ENCODE results near the gene DIS3L. TPM values are rescaled to one million over a fixed set of nuclear protein-coding genes. Genes with fewer than 3 reads are reported as not detected.
"Not testable (repeated sequence)": the region's sequence is repeated elsewhere in the genome, so short reads cannot be mapped to it uniquely, and the experiment has no call there.

The DIS3L gene
- 51.1 and 51.4 TPM in 2 replicates for total RNA-seq

- intact Hi-C loops (cut with micrococcal nuclease) = loop anchor here (1.0 to 10.0 kb wide), 5 partner anchors 64 to 409 kb away; partner anchors contain the start of genes MAP2K1, RPL4, SNAPC5 and TIPIN
Observed at GRCh38 chr15:66293419-66294156, at the start of gene DIS3L. TSS of gene DIS3L (plus strand) at chr15:66293568. CDS start at chr15:66293597, 29 bp downstream.

DNA sequence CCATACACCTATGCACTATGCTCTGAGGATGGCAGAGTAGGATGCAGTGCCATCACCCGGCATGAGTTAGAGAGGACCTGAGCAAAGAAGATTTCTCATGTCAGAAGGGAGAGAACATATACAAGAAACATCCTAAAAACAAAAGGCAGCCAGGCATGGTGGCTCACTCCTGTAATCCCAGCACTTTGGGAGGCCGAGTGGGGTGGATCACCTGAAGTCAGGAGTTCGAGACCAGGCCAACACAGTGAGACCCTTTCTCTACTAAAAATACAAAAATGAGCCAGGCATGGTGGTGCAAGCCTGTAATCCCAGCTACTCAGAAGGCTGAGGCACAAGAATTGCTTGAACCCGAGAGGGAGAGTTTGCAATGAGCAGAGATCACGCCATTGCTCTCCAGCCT lies 47.5 kb upstream of the DIS3L start:
- intact Hi-C loops (cut with micrococcal nuclease) = not testable (repeated sequence)

DNA sequence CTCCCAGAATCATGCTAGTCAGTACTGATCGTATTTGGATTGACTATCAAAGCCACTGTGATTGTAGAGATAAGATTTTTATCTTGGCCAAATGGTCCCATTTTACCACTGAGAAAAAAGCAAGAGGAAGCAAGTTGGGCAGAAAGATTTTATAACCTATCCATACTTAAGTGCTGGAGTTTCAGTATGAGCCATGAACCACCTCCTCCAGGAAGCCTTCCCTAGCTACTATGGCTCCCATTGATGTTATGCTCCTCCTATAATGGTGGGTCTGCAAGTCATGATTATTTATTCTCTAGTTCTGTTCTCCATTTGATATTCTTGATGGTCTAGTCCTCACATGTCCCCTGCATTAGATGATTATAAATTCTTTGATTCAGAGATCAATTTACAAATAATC lies 46.4 kb upstream of the DIS3L start:
- intact Hi-C loops (cut with micrococcal nuclease) = no loop called here

GRCh38 chr15:66249605-66250174 lies 43.7 kb upstream of the DIS3L start:
- intact Hi-C loops (cut with micrococcal nuclease) = no loop called here

DNA sequence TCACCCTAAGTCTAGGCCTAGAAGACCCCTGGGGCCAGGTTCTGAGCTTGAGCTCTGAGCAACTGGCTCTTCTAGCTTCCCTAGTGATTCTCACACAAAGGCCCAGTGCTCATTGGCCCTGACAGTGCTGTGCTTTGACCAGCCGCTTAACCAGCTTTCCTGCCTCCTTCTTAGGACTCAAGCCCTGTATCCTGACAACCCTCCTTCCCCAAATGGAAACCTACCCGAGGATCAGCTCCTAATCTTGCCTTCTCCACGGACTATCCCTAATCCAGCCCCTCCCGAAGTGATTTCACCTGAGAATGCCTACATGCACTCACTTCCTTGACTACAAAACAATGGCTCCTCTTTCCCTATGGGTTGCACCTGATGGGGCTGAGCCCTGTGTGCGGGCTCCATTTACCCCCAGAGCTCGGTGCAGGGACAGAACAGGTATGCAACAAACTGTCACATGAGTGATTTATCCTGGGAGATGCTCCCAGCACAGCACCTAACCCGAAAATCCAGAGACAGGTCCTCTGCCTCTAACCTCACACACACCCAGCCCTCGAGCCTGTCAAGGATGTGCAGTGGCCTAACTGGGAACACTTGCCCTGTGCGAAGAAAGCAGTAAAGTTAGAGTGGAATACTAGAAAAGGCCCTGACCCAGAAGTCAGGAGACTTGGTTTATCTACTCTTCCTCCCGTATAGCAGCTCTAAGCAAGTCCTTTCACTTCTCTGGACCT lies 42.1 kb upstream of the DIS3L start:
- intact Hi-C loops (cut with micrococcal nuclease) = no loop called here

- intact Hi-C loops (cut with micrococcal nuclease) = no loop called here
Observed at GRCh38 chr15:66251790-66252684, 41.3 kb upstream of the DIS3L start.

GRCh38 chr15:66252685-66253417 lies 40.5 kb upstream of the DIS3L start:
- intact Hi-C loops (cut with micrococcal nuclease) = no loop called here

- intact Hi-C loops (cut with micrococcal nuclease) = no loop called here
Observed at GRCh38 chr15:66253418-66254088, 39.8 kb upstream of the DIS3L start, which contains the start of gene MEGF11. TSS of gene MEGF11 (minus strand) at chr15:66253750. CDS start at chr15:66128403, 125,347 bp downstream.

- intact Hi-C loops (cut with micrococcal nuclease) = no loop called here
Observed at GRCh38 chr15:66254089-66254950, 39.0 kb upstream of the DIS3L start.

GRCh38 chr15:66254951-66255676 lies 38.3 kb upstream of the DIS3L start:
- intact Hi-C loops (cut with micrococcal nuclease) = no loop called here

DNA sequence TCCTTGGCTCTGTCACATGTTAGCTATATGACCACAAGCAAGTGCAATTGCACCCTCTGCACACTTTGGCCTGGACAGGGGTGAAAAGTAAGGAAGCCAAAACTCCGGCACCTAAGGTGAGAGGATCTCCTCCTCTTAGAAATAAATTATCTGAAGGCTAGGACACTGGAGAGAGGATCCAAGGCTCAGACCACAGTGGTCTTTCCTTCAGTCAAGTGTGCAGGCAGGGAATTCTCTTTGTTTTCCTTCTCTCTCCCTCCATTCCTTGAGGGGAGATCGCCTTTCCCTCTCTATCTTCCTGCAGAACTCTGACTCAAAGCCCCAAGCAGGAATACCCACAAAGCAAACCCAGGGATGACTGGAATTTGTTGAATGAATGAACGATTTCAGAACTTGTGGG lies 36.7 kb upstream of the DIS3L start:
- intact Hi-C loops (cut with micrococcal nuclease) = no loop called here

GRCh38 chr15:66261056-66261455 lies 32.3 kb upstream of the DIS3L start:
- intact Hi-C loops (cut with micrococcal nuclease) = no loop called here

- intact Hi-C loops (cut with micrococcal nuclease) = not testable (repeated sequence)
Observed at GRCh38 chr15:66262837-66263236, 30.5 kb upstream of the DIS3L start.

DNA sequence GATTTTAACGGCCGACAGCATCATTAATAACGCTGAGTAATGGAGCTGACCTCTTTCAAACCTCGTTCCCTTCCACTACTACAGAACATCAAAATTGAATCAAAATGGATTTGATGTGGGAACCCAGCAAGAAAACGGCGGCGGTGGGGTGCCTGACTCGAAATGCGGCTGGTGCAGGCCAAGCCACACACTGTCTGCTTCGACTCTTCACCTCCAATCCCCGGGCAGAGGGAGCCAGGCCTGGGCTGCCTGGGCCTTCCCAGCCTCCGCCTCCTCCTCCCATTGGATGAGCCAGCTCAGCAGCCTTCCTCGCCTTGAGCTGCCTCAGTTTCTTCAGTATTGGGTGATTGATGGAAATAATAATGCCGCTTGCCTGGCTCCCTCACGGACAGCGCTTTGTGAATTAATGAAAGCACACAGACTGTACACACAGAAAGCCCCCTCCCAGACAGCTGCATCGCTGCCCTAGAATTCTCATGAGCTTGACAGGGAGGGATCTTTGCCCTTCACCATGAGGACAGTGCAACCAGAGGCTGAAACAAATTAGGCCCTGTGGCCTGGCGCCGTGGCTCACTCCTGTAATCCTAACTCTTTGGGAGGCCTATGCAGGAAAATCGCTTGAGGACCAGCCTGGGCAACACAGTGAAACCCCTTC lies 28.4 kb upstream of the DIS3L start:
- intact Hi-C loops (cut with micrococcal nuclease) = no loop called here

- intact Hi-C loops (cut with micrococcal nuclease) = no loop called here
Observed at GRCh38 chr15:66269326-66270090, 23.9 kb upstream of the DIS3L start.

DNA sequence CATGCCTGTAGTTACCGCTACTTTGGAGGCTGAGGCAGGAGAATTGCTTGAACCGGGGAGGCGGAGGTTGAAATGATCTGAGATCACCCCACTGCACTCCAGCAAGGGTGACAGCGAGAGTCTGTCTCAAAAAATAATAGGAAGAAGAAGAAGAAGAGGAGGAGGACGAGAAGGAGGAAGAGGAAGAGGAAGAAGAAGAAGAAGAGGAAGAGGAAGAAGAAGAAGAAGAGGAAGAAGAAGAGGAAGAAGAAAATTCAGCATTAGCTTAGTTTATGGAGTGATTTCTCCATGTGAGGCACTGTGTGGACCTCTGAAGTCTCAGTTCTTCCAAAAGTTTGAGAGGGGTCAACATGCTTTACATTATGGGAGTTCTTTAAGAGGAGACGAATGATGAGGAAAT lies 22.4 kb upstream of the DIS3L start:
- intact Hi-C loops (cut with micrococcal nuclease) = no loop called here

DNA sequence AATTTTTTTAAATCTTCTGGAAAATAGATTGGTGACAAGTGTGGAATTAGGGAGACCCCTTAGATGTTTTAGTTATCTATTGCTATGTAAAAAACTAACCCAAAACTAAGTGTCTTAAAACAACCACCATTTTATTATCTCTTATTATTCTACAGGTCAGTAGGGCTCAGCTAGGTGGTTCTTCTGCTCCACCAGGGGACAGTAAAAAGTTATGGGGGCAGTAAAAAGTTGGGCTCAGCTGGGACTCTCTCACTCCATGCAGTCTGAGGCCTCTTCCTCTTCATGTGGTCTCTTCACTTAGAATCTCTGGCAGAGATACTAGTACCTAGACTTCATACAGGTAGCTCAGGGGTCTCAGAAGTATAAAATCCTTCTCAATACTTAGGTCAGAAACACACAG lies 18.0 kb upstream of the DIS3L start:
- intact Hi-C loops (cut with micrococcal nuclease) = no loop called here

Measured in T-helper 2 cell treated with Interferon-gamma antibody and Interleukin-4, amounts not matched to agents 100 ng/mL and 5 ng/mL, for 36 hours (primary cell).